Measurements from ENCODE around the gene P2RX7.
A peak's percentile ranks its signal among the peaks of the same experiment; 100 is the strongest.

Gene P2RX7

GRCh38 chr12:121176826-121177529 lies 44.3 kb downstream of the P2RX7 start:
- Mint-ChIP-seq H3K27ac (no peak overlapping the region), H3K36me3 (ENCODE audit: insufficient read depth) (peaks cover 52% of the 10 kb centered on the region), H3K4me1 (ENCODE audit: low read depth in 2 of 2) (peaks cover 0 to under 1% of the 10 kb centered on the region in 2 donors), H3K9me3 (no peaks in the 10 kb centered on the region), H3K27me3 (no peaks in the 10 kb centered on the region), H3K4me3 (no peak overlapping the region)
- no peak for ATAC-seq (replicated peaks)
- no peak for DNase-seq

- Mint-ChIP-seq H3K4me1 (ENCODE audit: low read depth in 2 of 2) (no peaks in the 10 kb centered on the region), H3K9me3 (no peaks in the 10 kb centered on the region), H3K27me3 (no peaks in the 10 kb centered on the region), H3K36me3 (ENCODE audit: insufficient read depth) (peaks cover 61% of the 10 kb centered on the region), H3K4me3 (no peak overlapping the region), H3K27ac (no peak overlapping the region)
- DNase-seq (no peak), ATAC-seq (replicated peaks) (no peak)
Measured at GRCh38 chr12:121181181-121181580, 48.5 kb downstream of the P2RX7 start.

- H3K36me3 Mint-ChIP-seq (ENCODE audit: insufficient read depth) = peaks cover 54% of the 10 kb centered on the region
- no peak overlapping the region for H3K4me3 Mint-ChIP-seq
- no peaks in the 10 kb centered on the region for H3K9me3 Mint-ChIP-seq
- H3K27me3 Mint-ChIP-seq = no peaks in the 10 kb centered on the region
- DNase-seq = no peak
- no peak overlapping the region for H3K27ac Mint-ChIP-seq
- ATAC-seq (replicated peaks) = no peak
- no peaks in the 10 kb centered on the region for H3K4me1 Mint-ChIP-seq (ENCODE audit: low read depth in 2 of 2)
Measured at GRCh38 chr12:121182222-121182893, 49.7 kb downstream of the P2RX7 start.

GRCh38 chr12:121184425-121184824 lies 51.7 kb downstream of the P2RX7 start:
- H3K4me3 Mint-ChIP-seq = no peak overlapping the region
- H3K36me3 Mint-ChIP-seq (ENCODE audit: insufficient read depth) = peaks cover 38% of the 10 kb centered on the region
- no peak for DNase-seq

GRCh38 chr12:121184984-121185889 lies 52.6 kb downstream of the P2RX7 start:
- Mint-ChIP-seq H3K9me3 (no peaks in the 10 kb centered on the region), H3K27ac (no peak overlapping the region), H3K27me3 (no peaks in the 10 kb centered on the region), H3K4me1 (ENCODE audit: low read depth in 2 of 2) (no peaks in the 10 kb centered on the region), H3K4me3 (no peak overlapping the region), H3K36me3 (ENCODE audit: insufficient read depth) (peaks cover 31% of the 10 kb centered on the region)
- DNase-seq (no peak), ATAC-seq (replicated peaks) (no peak)

More at GRCh38 chr12:121184425-121184824, 51.7 kb downstream of the P2RX7 start:
- Mint-ChIP-seq H3K9me3 (no peaks in the 10 kb centered on the region), H3K4me1 (ENCODE audit: low read depth in 2 of 2) (no peaks in the 10 kb centered on the region), H3K27ac (no peak overlapping the region), H3K27me3 (no peaks in the 10 kb centered on the region)
- ATAC-seq (replicated peaks) = no peak

- Mint-ChIP-seq H3K27me3 (no peaks in the 10 kb centered on the region), H3K4me1 (ENCODE audit: low read depth in 2 of 2) (no peaks in the 10 kb centered on the region)
- ATAC-seq (replicated peaks) = no peak
Measured at GRCh38 chr12:121186826-121187225, 54.1 kb downstream of the P2RX7 start.

GRCh38 chr12:121187501-121187900 lies 54.8 kb downstream of the P2RX7 start:
- Mint-ChIP-seq H3K36me3 (ENCODE audit: insufficient read depth) (peaks cover 12% of the 10 kb centered on the region), H3K4me3 (no peak overlapping the region), H3K4me1 (ENCODE audit: low read depth in 2 of 2) (no peaks in the 10 kb centered on the region), H3K27ac (no peak overlapping the region), H3K9me3 (no peaks in the 10 kb centered on the region), H3K27me3 (no peaks in the 10 kb centered on the region)
- ATAC-seq (replicated peaks) (no peak), DNase-seq (no peak)

More at GRCh38 chr12:121186826-121187225, 54.1 kb downstream of the P2RX7 start:
- DNase-seq = no peak
- Mint-ChIP-seq H3K9me3 (no peaks in the 10 kb centered on the region), H3K4me3 (no peak overlapping the region), H3K27ac (no peak overlapping the region), H3K36me3 (ENCODE audit: insufficient read depth) (peaks cover 16% of the 10 kb centered on the region)

- no peak overlapping the region for H3K4me3 Mint-ChIP-seq
- ATAC-seq (replicated peaks) (no peak), DNase-seq (no peak)
- no peak overlapping the region for H3K27ac Mint-ChIP-seq
- H3K9me3 Mint-ChIP-seq = no peaks in the 10 kb centered on the region
- no peaks in the 10 kb centered on the region for H3K4me1 Mint-ChIP-seq (ENCODE audit: low read depth in 2 of 2)
- H3K27me3 Mint-ChIP-seq = no peaks in the 10 kb centered on the region
- H3K36me3 Mint-ChIP-seq (ENCODE audit: insufficient read depth) = peaks cover 12% of the 10 kb centered on the region
Measured at GRCh38 chr12:121188227-121188626, 55.6 kb downstream of the P2RX7 start.

- no peaks in the 10 kb centered on the region for H3K27me3 Mint-ChIP-seq
- H3K4me1 Mint-ChIP-seq (ENCODE audit: low read depth in 2 of 2) = no peaks in the 10 kb centered on the region
- H3K27ac Mint-ChIP-seq = no peak overlapping the region
- DNase-seq (no peak), ATAC-seq (replicated peaks) (no peak)
- no peak overlapping the region for H3K4me3 Mint-ChIP-seq
- no peaks in the 10 kb centered on the region for H3K9me3 Mint-ChIP-seq
- H3K36me3 Mint-ChIP-seq (ENCODE audit: insufficient read depth) = peaks cover 17% of the 10 kb centered on the region
Measured at GRCh38 chr12:121189131-121189530, 56.5 kb downstream of the P2RX7 start.

- DNase-seq (no peak), ATAC-seq (replicated peaks) (no peak)
- Mint-ChIP-seq H3K4me3 (no peak overlapping the region), H3K27ac (no peak overlapping the region), H3K9me3 (no peaks in the 10 kb centered on the region), H3K4me1 (ENCODE audit: low read depth in 2 of 2) (no peaks in the 10 kb centered on the region), H3K27me3 (no peaks in the 10 kb centered on the region), H3K36me3 (ENCODE audit: insufficient read depth) (peaks cover 15% of the 10 kb centered on the region)
Measured at GRCh38 chr12:121189619-121190155, 57.0 kb downstream of the P2RX7 start.

- Mint-ChIP-seq H3K4me1 (ENCODE audit: low read depth in 2 of 2) (no peaks in the 10 kb centered on the region), H3K27me3 (no peaks in the 10 kb centered on the region), H3K27ac (no peak overlapping the region), H3K4me3 (no peak overlapping the region), H3K36me3 (ENCODE audit: insufficient read depth) (peaks cover 8% of the 10 kb centered on the region), H3K9me3 (no peaks in the 10 kb centered on the region)
- ATAC-seq (replicated peaks) (no peak), DNase-seq (no peak)
Measured at GRCh38 chr12:121190523-121191031, 57.9 kb downstream of the P2RX7 start.

- DNase-seq = no peak
- Mint-ChIP-seq H3K27ac (peak overlapping the region in 1 of 2 donors; percentile 41), H3K4me1 (ENCODE audit: low read depth in 2 of 2) (no peaks in the 10 kb centered on the region), H3K9me3 (no peaks in the 10 kb centered on the region), H3K4me3 (no peak overlapping the region), H3K36me3 (ENCODE audit: insufficient read depth) (peaks cover 5% of the 10 kb centered on the region), H3K27me3 (no peaks in the 10 kb centered on the region)
- ATAC-seq (replicated peaks) = no peak
Measured at GRCh38 chr12:121191151-121191550, 58.5 kb downstream of the P2RX7 start.

- no peaks in the 10 kb centered on the region for H3K4me1 Mint-ChIP-seq (ENCODE audit: low read depth in 2 of 2)
- no peaks in the 10 kb centered on the region for H3K9me3 Mint-ChIP-seq
- ATAC-seq (replicated peaks) = peak; percentile 43
- no peaks in the 10 kb centered on the region for H3K27me3 Mint-ChIP-seq
- no peak for DNase-seq
- peaks cover 5% of the 10 kb centered on the region for H3K36me3 Mint-ChIP-seq (ENCODE audit: insufficient read depth)
- no peak overlapping the region for H3K4me3 Mint-ChIP-seq
- H3K27ac Mint-ChIP-seq = no peak overlapping the region
Measured at GRCh38 chr12:121196902-121197301, 64.2 kb downstream of the P2RX7 start.
